Measurements from ENCODE around the gene MINPP1.

MINPP1 gene

DNA sequence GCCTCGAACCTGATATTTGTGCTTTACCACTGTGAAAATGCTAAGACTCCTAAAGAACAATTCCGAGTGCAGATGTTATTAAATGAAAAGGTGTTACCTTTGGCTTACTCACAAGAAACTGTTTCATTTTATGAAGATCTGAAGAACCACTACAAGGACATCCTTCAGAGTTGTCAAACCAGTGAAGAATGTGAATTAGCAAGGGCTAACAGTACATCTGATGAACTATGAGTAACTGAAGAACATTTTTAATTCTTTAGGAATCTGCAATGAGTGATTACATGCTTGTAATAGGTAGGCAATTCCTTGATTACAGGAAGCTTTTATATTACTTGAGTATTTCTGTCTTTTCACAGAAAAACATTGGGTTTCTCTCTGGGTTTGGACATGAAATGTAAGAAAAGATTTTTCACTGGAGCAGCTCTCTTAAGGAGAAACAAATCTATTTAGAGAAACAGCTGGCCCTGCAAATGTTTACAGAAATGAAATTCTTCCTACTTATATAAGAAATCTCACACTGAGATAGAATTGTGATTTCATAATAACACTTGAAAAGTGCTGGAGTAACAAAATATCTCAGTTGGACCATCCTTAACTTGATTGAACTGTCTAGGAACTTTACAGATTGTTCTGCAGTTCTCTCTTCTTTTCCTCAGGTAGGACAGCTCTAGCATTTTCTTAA, 47.7 kb downstream of the MINPP1 start:
- no peak for DNase-seq (ENCODE audit: low spot score)
- H3K27ac ChIP-seq: no peak overlapping the region
- ChIA-PET CTCF (no interaction called here), POLR2A (ENCODE audit: low non-redundant PET) (no interaction called here)
- TF ChIP-seq, protein P1, sequence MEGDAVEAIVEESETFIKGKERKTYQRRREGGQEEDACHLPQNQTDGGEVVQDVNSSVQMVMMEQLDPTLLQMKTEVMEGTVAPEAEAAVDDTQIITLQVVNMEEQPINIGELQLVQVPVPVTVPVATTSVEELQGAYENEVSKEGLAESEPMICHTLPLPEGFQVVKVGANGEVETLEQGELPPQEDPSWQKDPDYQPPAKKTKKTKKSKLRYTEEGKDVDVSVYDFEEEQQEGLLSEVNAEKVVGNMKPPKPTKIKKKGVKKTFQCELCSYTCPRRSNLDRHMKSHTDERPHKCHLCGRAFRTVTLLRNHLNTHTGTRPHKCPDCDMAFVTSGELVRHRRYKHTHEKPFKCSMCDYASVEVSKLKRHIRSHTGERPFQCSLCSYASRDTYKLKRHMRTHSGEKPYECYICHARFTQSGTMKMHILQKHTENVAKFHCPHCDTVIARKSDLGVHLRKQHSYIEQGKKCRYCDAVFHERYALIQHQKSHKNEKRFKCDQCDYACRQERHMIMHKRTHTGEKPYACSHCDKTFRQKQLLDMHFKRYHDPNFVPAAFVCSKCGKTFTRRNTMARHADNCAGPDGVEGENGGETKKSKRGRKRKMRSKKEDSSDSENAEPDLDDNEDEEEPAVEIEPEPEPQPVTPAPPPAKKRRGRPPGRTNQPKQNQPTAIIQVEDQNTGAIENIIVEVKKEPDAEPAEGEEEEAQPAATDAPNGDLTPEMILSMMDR (conservative IDR thresholded peaks at IDR 0.05; ENCODE audit: low read depth): no peak

DNA sequence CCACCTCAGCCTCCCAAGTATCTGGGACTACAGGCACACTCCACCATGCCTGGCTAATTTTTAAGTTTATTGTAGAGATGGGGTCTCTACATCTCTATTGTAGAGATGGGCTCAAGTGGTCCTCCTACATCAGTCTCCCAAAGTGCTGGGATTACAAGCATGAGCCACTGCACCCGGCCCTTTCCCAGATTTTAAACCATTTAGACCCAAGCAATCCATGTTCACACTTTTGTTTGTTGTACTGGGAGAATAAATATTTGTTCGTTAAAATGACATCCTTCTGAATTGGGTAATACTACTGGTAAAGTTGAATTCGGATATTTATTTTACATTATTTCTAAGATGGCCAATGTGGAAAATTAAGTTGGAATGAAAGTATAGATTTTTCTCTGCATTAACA, 52.7 kb downstream of the MINPP1 start:
- CTCF ChIA-PET: no interaction called here
- POLR2A ChIA-PET (ENCODE audit: low non-redundant PET): no interaction called here
- TF ChIP-seq, protein P1 (conservative IDR thresholded peaks at IDR 0.05; ENCODE audit: low read depth): no peak
- no peak for DNase-seq (ENCODE audit: low spot score)
- no peak overlapping the region for H3K27ac ChIP-seq

DNA sequence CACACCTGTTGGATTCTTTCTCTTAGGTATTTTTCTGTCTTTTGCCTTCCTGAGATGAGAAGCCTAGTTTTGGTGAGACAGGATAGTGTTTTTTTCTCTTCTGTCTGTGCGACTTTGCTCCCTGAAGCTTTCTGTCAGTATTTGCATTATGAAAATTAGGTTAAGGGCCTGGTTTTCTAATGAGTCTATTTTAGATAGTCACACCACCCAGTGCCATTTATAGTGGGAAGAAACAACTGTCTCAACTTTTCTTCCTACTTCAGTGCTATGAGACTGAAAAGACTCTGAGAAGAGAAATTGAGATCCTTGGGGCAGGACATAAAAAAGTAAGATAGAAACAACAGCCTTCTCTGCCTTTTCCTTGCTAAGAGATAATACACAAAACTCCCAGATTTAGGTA, 53.6 kb downstream of the MINPP1 start:
- ChIA-PET POLR2A (ENCODE audit: low non-redundant PET) (no interaction called here), CTCF (interaction anchor here (0.6 kb wide), 1 partner anchor 17 kb away, joined by 3 read pairs; no protein-coding TSS in a partner anchor)
- H3K27ac ChIP-seq: no peak overlapping the region
- TF ChIP-seq, protein P1 (conservative IDR thresholded peaks at IDR 0.05; ENCODE audit: low read depth): no peak
- DNase-seq (ENCODE audit: low spot score): no peak

DNA sequence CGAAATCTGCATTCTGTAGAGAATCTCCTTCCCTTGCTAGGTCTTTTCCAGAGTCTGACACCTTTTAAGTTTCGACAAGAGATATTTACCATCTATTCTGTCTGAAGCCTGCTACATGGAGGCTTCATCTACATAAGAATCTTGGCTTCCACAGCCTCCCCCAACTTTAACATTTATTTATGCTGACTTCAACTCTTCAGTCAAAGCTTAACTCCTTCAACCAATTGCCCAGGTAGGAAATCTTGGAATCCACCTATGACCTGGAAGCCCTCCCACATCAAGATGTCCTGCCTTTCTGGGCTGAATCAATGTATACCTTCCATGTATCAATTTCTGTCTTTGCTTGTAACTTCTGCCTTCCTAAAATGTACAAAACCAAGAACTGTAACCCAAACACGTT, 54.7 kb downstream of the MINPP1 start:
- DNase-seq (ENCODE audit: low spot score): no peak
- CTCF ChIA-PET: no interaction called here
- no peak overlapping the region for H3K27ac ChIP-seq
- TF ChIP-seq, protein P1 (conservative IDR thresholded peaks at IDR 0.05; ENCODE audit: low read depth): no peak
- POLR2A ChIA-PET (ENCODE audit: low non-redundant PET): no interaction called here

DNA sequence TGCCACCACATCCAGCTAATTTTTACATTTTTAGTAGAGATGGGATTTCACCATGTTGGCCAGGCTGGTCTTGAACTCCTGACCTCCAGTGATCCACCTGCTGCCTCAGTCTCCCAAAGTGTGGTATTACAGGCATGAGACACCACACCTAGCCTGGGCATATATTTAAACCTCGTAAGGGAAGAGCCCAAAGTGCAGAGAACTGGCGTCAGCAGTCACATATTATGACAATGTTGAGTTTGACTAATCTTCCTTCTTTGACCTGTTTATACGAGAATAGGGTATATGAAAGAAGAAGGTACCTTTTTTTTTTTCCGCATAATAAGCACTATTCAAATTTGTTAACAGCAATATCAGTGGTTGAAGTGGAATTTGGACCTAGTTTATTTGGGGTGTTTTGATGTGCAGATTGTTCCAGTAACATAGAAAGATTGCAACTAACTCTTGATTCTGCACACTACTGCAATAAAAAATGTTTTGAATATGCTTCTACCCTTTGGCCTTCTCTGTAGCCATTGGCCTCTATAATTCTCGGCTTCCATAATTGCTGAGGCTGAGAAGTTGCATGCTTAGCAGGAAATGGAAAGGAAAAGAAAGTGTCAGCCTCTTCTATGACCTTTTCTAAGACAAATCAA, 55.9 kb downstream of the MINPP1 start:
- no peak overlapping the region for H3K27ac ChIP-seq
- POLR2A ChIA-PET (ENCODE audit: low non-redundant PET): no interaction called here
- CTCF ChIA-PET: no interaction called here
- TF ChIP-seq, protein P1 (conservative IDR thresholded peaks at IDR 0.05; ENCODE audit: low read depth): no peak
- no peak for DNase-seq (ENCODE audit: low spot score)

DNA sequence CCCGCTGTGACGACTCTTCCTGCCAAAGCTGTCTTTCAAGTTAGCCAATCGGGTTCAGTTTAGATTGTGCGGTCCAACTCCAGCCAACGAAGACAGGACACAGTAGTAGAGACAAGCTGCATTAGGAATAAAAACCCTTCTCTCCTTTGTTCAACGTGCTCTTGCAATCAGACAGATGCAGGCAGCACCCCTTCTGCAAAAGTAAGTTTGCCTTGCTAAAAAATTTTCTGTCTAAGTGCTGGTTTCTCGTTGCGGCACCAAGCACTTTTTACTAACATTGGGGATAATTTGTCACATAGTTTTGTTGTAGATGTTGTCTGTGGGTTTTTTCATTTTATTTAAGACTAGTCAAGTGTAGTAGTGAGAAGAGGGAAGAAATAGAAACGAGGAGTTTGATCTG, 58.1 kb downstream of the MINPP1 start:
- CTCF ChIA-PET: no interaction called here
- no peak overlapping the region for H3K27ac ChIP-seq
- POLR2A ChIA-PET (ENCODE audit: low non-redundant PET): no interaction called here

More for the DNA sequence above, 58.1 kb downstream of the MINPP1 start:
- DNase-seq (ENCODE audit: low spot score): no peak
- TF ChIP-seq, protein P1 (conservative IDR thresholded peaks at IDR 0.05; ENCODE audit: low read depth): no peak
